HCT116 (cell line): ENCODE results near the gene VPS37D. TPM values are rescaled to one million over a fixed set of nuclear protein-coding genes. Genes with fewer than 3 reads are reported as not detected.
A peak's percentile ranks its signal among the peaks of the same experiment; 100 is the strongest.

Source experiments
- ATAC-seq: fragments of 200-7000 bp; cut with Tn5 transposase; 2 replicates; pipeline ENCODE4 v1.9.1; 2020; ENCODE audit warnings: mild to moderate bottlenecking, moderate library complexity
- BruUV-seq: library from RNA; stranded (reverse); fragments of 400-500 nt; replicated peaks from 2 replicates; lab custom pipeline; 2021; lab: Mats Ljungman, UMichigan
- CTCF ChIA-PET: fragments of 300-600 bp; sonication (Branson Sonifier 250); formaldehyde crosslinking; loops from one replicate; lab custom pipeline; 2021; ENCODE audit warnings: antibody characterized with exemption; lab: Charles Lee
- POLR2A ChIA-PET: fragments of 300-600, 350-600 bp; sonication (Branson Sonifier 250); formaldehyde crosslinking; loops from one replicate; lab custom pipeline; 2021; ENCODE audit warnings: antibody characterized with exemption; lab: Charles Lee
- RAD21 ChIA-PET, 2 experiments: fragments of 300-600 bp; sonication (Branson Sonifier 250); formaldehyde crosslinking; loops; one replicate each; lab custom pipeline; 2023; ENCODE audit warnings: low total read pairs in 2 of 2; ENCODE audit not compliant: uncharacterized antibody in 2 of 2, unreplicated experiment in 2 of 2, low non-redundant PET in 1 of 2; lab: Charles Lee
- DNase-seq: peaks from one replicate; pipeline ENCODE4 v3.0.0-alpha.2; 2010; ENCODE audit warnings: low read depth, low spot score
- H2AFZ ChIP-seq: fragments of 200-600 bp; shearing (Covaris generic), sonication (generic); 2 replicates; pipeline ENCODE4 v1.6.1; 2017; ENCODE audit warnings: low read depth, mixed run types, mixed read lengths, antibody characterized with exemption, low read length; ENCODE audit not compliant: poor library complexity, severe bottlenecking
- H3K27ac ChIP-seq: 2 replicates; pipeline ENCODE4 v1.5.1; 2012; ENCODE audit warnings: low read depth, low read length
- H3K27me3 ChIP-seq: fragments of 200-600 bp; sonication (generic); 2 replicates; pipeline ENCODE4 v1.6.1; 2016; ENCODE audit warnings: mixed run types, low read length, mixed read lengths; ENCODE audit not compliant: insufficient read depth
- H3K36me3 ChIP-seq, 2 experiments: fragments of 200-500 bp in 1 of 2; fragments of 200-600 bp in 1 of 2; sonication (Bioruptor generic) in 1 of 2; sonication (generic) in 1 of 2; 2 replicates each; pipeline versions ENCODE4 v1.5.1 to v1.6.1; 2014 to 2016; ENCODE audit warnings: low read length in 2 of 2, inconsistent platforms in 1 of 2, mixed read lengths in 1 of 2, mixed run types in 1 of 2; ENCODE audit not compliant: insufficient read depth in 2 of 2, control insufficient read depth in 1 of 2
- H3K4me1 ChIP-seq, 2 experiments: fragments of 200-600 bp in 1 of 2; sonication (generic) in 1 of 2; 2 replicates each; pipeline versions ENCODE4 v1.5.1 to v1.6.1; 2012 to 2017; ENCODE audit warnings: low read length in 2 of 2, inconsistent platforms in 1 of 2, mild to moderate bottlenecking in 1 of 2, mixed read lengths in 1 of 2, mixed run types in 1 of 2, moderate library complexity in 1 of 2; ENCODE audit not compliant: insufficient read depth in 2 of 2, control insufficient read depth in 1 of 2
- H3K4me2 ChIP-seq: fragments of 200-600 bp; sonication (generic); 2 replicates; pipeline ENCODE4 v1.6.1; 2017; ENCODE audit warnings: mixed run types, low read length, mixed read lengths
- H3K4me3 ChIP-seq, 2 experiments: fragments of 200-600 bp in 1 of 2; sonication (generic) in 1 of 2; replicated peaks in 1 of 2; 2 replicates each; pipeline ENCODE4 v1.5.1; 2011 to 2016; ENCODE audit warnings: low read length in 2 of 2, control low read depth in 1 of 2, low read depth in 1 of 2, mild to moderate bottlenecking in 1 of 2, mixed read lengths in 1 of 2, mixed run types in 1 of 2
- H3K79me2 ChIP-seq: fragments of 200-600 bp; sonication (generic); 2 replicates; pipeline ENCODE4 v1.6.1; 2017; ENCODE audit warnings: mild to moderate bottlenecking, mixed run types, low read length, moderate library complexity, mixed read lengths; ENCODE audit not compliant: insufficient read depth
- H3K9ac ChIP-seq: fragments of 200-600 bp; sonication (generic); 2 replicates; pipeline ENCODE4 v1.6.1; 2016; ENCODE audit warnings: low read length, mixed read lengths
- H3K9me2 ChIP-seq: fragments of 200-600 bp; sonication (generic), shearing (Covaris generic); 2 replicates; pipeline ENCODE4 v1.6.1; 2017; ENCODE audit warnings: mixed run types, mild to moderate bottlenecking, moderate library complexity; ENCODE audit not compliant: insufficient read depth
- H3K9me3 ChIP-seq, 2 experiments: fragments of 200-500 bp in 1 of 2; fragments of 200-600 bp in 1 of 2; sonication (Bioruptor generic) in 1 of 2; sonication (generic) in 1 of 2; 2 replicates each; pipeline ENCODE4 v1.6.1; 2014 to 2017; ENCODE audit warnings: low read length in 2 of 2, mixed read lengths in 2 of 2, inconsistent platforms in 1 of 2, low read depth in 1 of 2, mild to moderate bottlenecking in 1 of 2, mixed run types in 1 of 2, moderate library complexity in 1 of 2; ENCODE audit not compliant: control insufficient read depth in 1 of 2, insufficient read depth in 1 of 2
- H4K20me1 ChIP-seq: fragments of 200-600 bp; sonication (generic), shearing (Covaris generic); 2 replicates; pipeline ENCODE4 v1.6.1; 2017; ENCODE audit warnings: mixed run types, mild to moderate bottlenecking, moderate library complexity; ENCODE audit not compliant: insufficient read depth
- CBX3 ChIP-seq: IDR thresholded peaks from 2 replicates; pipeline ENCODE4 v1.6.1; 2012; ENCODE audit warnings: low read depth
- ELF1 ChIP-seq: IDR thresholded peaks from 2 replicates; pipeline ENCODE4 v1.6.1; 2012; ENCODE audit warnings: low read depth, borderline replicate concordance
- RAD21 ChIP-seq: IDR thresholded peaks from 2 replicates; pipeline ENCODE4 v1.6.1; 2012; ENCODE audit warnings: low read depth, mild to moderate bottlenecking
- SRF ChIP-seq: IDR thresholded peaks from 2 replicates; pipeline ENCODE4 v1.6.1; 2012; ENCODE audit warnings: low read depth
- ZFX ChIP-seq: fragments of 450-650 bp; IDR thresholded peaks from 2 replicates; pipeline ENCODE4 v1.6.1; 2017
- intact Hi-C: fragments of 100-400 bp; cut with micrococcal nuclease; formaldehyde crosslinking; loops from 2 replicates; pipeline ENCODE4 v1.10.0; 2022
- total RNA-seq: library from RNA; stranded (reverse); gene quantifications from one replicate; pipeline ENCODE4 v1.2.1, GENCODE V29; 2021; ENCODE audit not compliant: unreplicated experiment

The VPS37D gene
- total RNA-seq, 1 experiment from 2014 or later: 9.5 TPM

DNA sequence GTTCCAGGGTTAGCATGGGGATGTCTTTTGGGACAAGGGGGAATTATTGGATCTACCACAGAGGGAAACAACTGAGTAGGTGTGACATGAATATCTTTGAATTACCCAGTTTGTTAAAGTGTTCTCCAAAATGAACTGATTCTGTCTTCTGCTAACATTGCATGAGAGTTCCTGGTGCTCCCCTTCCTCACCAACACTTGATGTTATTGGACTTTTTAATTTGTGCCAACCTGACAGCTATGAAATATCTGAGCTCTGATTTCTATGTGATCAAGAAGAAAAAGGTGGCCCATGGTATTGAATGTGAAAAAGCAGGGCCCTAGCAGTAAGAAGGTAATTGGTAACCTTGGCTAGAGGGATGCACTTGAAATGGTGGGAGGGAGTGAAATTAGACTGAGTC, 4.6 kb upstream of the VPS37D start:
- BruUV-seq: no TSS peak
- H3K9me3 ChIP-seq: peaks cover 0 to 6% of the 10 kb centered on the region in 2 experiments; a peak in 1 of 4 replicates
- intact Hi-C loops: loop anchor here (10.0 kb wide), 1 partner anchor 62 kb away; no protein-coding TSS in a partner anchor
- ChIA-PET CTCF (no interaction called here), POLR2A (no interaction called here), RAD21 (no interaction called here)
- H3K36me3 ChIP-seq: no peaks in the 10 kb centered on the region
- no peak overlapping the region for H3K4me3 ChIP-seq
- H3K79me2 ChIP-seq: no peaks in the 10 kb centered on the region
- no peaks in the 10 kb centered on the region for H3K27me3 ChIP-seq
- TF ChIP-seq ZFX: no peak
- TF ChIP-seq CBX3: peak; percentile 79; the same call in 1 of the 2 replicates
- no peak for TF ChIP-seq ELF1
- no peak for TF ChIP-seq SRF
- no peaks in the 10 kb centered on the region for H4K20me1 ChIP-seq
- ATAC-seq (no peak), DNase-seq (no peak)
- no peak overlapping the region for H3K4me2 ChIP-seq
- no peak overlapping the region for H2AFZ ChIP-seq
- no peak overlapping the region for H3K27ac ChIP-seq
- H3K9ac ChIP-seq: no peak overlapping the region
- peaks cover 26 to 37% of the 10 kb centered on the region in 2 experiments for H3K4me1 ChIP-seq
- H3K9me2 ChIP-seq: no peaks in the 10 kb centered on the region

DNA sequence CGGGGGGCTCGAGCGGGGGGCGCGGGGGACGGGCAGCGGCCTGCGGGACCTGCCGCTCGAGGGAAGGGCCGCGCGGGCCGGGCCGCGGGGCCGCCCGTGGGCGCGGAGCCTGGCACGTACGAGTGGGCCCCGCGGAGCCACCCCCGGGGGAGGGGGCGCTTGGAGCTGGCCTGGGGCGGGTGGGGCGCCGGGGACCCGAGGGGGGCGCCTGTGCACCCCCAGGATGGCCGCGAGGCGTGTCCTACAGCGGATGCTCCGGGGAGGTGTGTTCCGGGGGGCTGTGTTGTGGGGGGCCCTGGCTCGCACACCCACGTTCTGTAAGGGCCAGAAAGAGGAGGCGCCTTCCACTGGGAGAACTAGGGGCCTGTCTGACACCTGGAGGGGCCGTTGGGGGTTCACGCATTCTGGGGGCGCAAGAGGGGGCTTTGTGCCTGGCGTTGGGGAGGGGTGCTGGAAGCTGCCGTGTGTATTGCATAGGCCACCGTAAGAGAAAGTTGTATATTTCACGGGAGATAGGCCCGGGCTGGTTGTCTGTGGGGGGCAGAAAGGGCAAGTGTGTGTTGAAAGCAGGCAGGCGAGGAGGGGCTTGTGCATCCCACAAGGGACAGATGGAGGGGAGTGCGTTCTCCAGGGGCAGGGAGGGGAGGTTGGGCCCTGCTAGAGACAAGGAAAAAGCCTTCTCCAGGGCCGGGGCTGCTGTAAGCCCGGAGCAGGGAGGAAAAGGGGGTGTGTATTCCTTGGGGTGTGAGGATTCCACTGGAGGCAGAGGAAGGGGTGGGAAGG, 663 bp downstream of the VPS37D start:
- peaks cover 0 to 5% of the 10 kb centered on the region in 2 experiments; a peak in 1 of 4 replicates for H3K36me3 ChIP-seq
- no peak overlapping the region for H2AFZ ChIP-seq
- peaks cover 33 to 46% of the 10 kb centered on the region in 2 experiments for H3K4me1 ChIP-seq
- H3K9ac ChIP-seq: peak overlapping the region; percentile 72
- no TSS peak for BruUV-seq
- peak overlapping the region; percentile 68 to 69 for H3K4me3 ChIP-seq
- peaks cover 0 to 3% of the 10 kb centered on the region in 2 experiments; a peak in 1 of 4 replicates for H3K9me3 ChIP-seq
- DNase-seq (no peak), ATAC-seq (no peak)
- H4K20me1 ChIP-seq: no peaks in the 10 kb centered on the region
- 0 out of 2 replicates have a peak, but pooled peaks have one; percentile 60 for TF ChIP-seq ZFX
- TF ChIP-seq RAD21: no peak
- no peaks in the 10 kb centered on the region for H3K9me2 ChIP-seq
- H3K4me2 ChIP-seq: peak overlapping the region; percentile 95
- H3K79me2 ChIP-seq: no peaks in the 10 kb centered on the region
- POLR2A ChIA-PET: interaction anchor here (1.2 to 1.4 kb wide), 2 partner anchors 10 to 32 kb away, joined by 3 read pairs; no protein-coding TSS in a partner anchor
- H3K27ac ChIP-seq: peak overlapping the region; percentile 66; the same call in 1 of the 2 replicates
- RAD21 ChIA-PET: interaction anchor here in 1 of 2 experiments (0.6 to 1.0 kb wide), 2 partner anchors 59 to 61 kb away, joined by 3 read pairs; no protein-coding TSS in a partner anchor
- intact Hi-C loops: loop anchor here (2.0 to 10.0 kb wide), 2 partner anchors 43 to 57 kb away; partner anchors contain the start of gene MLXIPL
- CTCF ChIA-PET: interaction anchor here (1.2 to 2.2 kb wide), 4 partner anchors 15 to 62 kb away, joined by 3 to 8 read pairs (median 3); no protein-coding TSS in a partner anchor
- no peaks in the 10 kb centered on the region for H3K27me3 ChIP-seq
